ENCODE measurements around the gene BCL2L1. TPM values are rescaled to one million over a fixed set of nuclear protein-coding genes. Genes with fewer than 3 reads are reported as not detected.
"Not testable (repeated sequence)": the region's sequence is repeated elsewhere in the genome, so short reads cannot be mapped to it uniquely, and the experiment has no call there.

BCL2L1 gene
- total and polyA plus RNA-seq, 10 of the 15 experiments (the other 5 are each of a cell fraction or from before 2014, with no cell fraction given): 0.63 to 67.7 (median 43.6) TPM

GRCh38 chr20:31652917-31653396, 69.7 kb downstream of the BCL2L1 start (continued):
- TF ChIP-seq PRDM15 (CRISPR knock-in tag; IDR thresholded peaks at IDR 0.05): no peak
- TF ChIP-seq E2F8 (IDR thresholded peaks at IDR 0.05; ENCODE audit: low read depth, partially characterized antibody): no peak

DNA sequence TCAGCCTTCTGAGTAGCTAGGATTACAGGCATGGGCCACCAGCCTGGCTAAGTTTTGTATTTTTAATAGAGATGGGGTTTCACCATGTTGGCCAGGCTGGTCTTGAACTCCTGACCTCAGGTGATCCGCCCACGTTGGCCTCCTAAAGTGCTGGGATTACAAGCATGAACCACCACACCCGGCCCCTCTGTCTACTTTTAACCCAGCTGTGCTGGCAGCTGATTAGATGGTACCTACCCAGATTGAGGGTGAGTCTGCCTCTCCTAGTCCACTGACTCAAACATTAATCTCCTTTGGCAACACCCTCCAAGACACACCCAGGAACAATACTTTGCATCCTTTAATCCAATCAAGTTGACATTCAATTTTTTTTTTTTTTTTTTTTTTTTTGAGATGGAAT, 74.6 kb downstream of the BCL2L1 start:
- H3K27me3 ChIP-seq (replicated peaks in 1 of 2; ENCODE audit: control insufficient read depth in 2 of 2, insufficient read depth in 2 of 2, low read length in 1 of 2); BruUV-seq (replicated peaks); DNase-seq (ENCODE audit: low read depth, low spot score); H3K27ac ChIP-seq (ENCODE audit: control insufficient read depth, insufficient read depth); H3K4me1 ChIP-seq (ENCODE audit: control insufficient read depth, insufficient read depth, low read length); H3K4me3 ChIP-seq; H3K4me2 ChIP-seq (ENCODE audit: control insufficient read depth, insufficient read depth); SMC1A ChIA-PET (ENCODE audit: uncharacterized antibody, unreplicated experiment); H3K9me3 ChIP-seq (replicated peaks; ENCODE audit: control insufficient read depth, insufficient read depth, low read length); in situ Hi-C loops (cut with MboI); POLR2A ChIA-PET; ATAC-seq; H2AFZ ChIP-seq (ENCODE audit: control insufficient read depth, low read depth, low read length); FAIRE-seq; H3K9ac ChIP-seq (ENCODE audit: control insufficient read depth, insufficient read depth, low read length); intact Hi-C loops (cut with micrococcal nuclease; ENCODE audit: unreplicated experiment); H3K36me3 ChIP-seq (ENCODE audit: control insufficient read depth in 2 of 2, insufficient read depth in 2 of 2, low read length in 1 of 2); H4K20me1 ChIP-seq (ENCODE audit: control insufficient read depth, insufficient read depth); H3K79me2 ChIP-seq (ENCODE audit: control insufficient read depth, insufficient read depth, low read length): not testable (repeated sequence)
- RAD21 ChIA-PET (ENCODE audit: unreplicated experiment): interaction anchor here (1.4 kb wide), 1 partner anchor 75 kb away, joined by 7 read pairs; no protein-coding TSS in a partner anchor
- 7% methylated on average over 3 of the region's 3 CpGs for WGBS (ENCODE audit: insufficient coverage, insufficient replicate concordance, low lambda C conversion rate, missing lambda C conversion rate)
- CTCF ChIA-PET: interaction anchor here (0.5 to 3.1 kb wide), 6 partner anchors 13 to 76 kb away, joined by 3 to 25 read pairs (median 4); no protein-coding TSS in a partner anchor
